Measurements from ENCODE around the gene RSPO4.

Gene RSPO4

GRCh38 chr20:910870-911770, 91.0 kb downstream of the RSPO4 start:
- FAIRE-seq (no peak), DNase-seq (ENCODE audit: low spot score) (no peak)

- no peak for DNase-seq (ENCODE audit: low spot score)
- FAIRE-seq, result no peak
These were observed 91.8 kb downstream of the RSPO4 start for GRCh38 chr20:910132-910869.

- no peak for DNase-seq (ENCODE audit: low spot score)
- FAIRE-seq, result no peak
These were observed 92.5 kb downstream of the RSPO4 start for GRCh38 chr20:909641-910040.

Measured in RCC 7860 (cell line).